GM12873 (cell line): ENCODE measurements around the gene SIVA1.

Experiments
- CTCF ChIP-seq: IDR thresholded peaks from 2 replicates; pipeline ENCODE4 v1.5.1; 2012; ENCODE audit warnings: low read depth, mild to moderate bottlenecking, moderate library complexity, low read length, control low read depth; ENCODE audit not compliant: insufficient read depth; ENCODE audit errors: missing control alignments

Gene SIVA1

GRCh38 chr14:104782808-104783139, 29.8 kb downstream of the SIVA1 start:
- TF ChIP-seq CTCF = no peak

GRCh38 chr14:104783484-104784217, 30.7 kb downstream of the SIVA1 start:
- no peak for TF ChIP-seq CTCF

GRCh38 chr14:104784218-104784568, 31.2 kb downstream of the SIVA1 start:
- TF ChIP-seq CTCF = no peak

- TF ChIP-seq CTCF = no peak
These were observed 32.1 kb downstream of the SIVA1 start for GRCh38 chr14:104784846-104785707.

- no peak for TF ChIP-seq CTCF
These were observed 32.7 kb downstream of the SIVA1 start for GRCh38 chr14:104785708-104786080.

GRCh38 chr14:104786091-104786586, 33.2 kb downstream of the SIVA1 start:
- TF ChIP-seq CTCF = no peak
